ENCODE results near the gene MAX. TPM values are rescaled to one million over a fixed set of nuclear protein-coding genes. Genes with fewer than 3 reads are reported as not detected.

Gene MAX
- total and polyA plus RNA-seq, 2 experiments from 2014 or later: 36.2 to 39.0 TPM

DNA sequence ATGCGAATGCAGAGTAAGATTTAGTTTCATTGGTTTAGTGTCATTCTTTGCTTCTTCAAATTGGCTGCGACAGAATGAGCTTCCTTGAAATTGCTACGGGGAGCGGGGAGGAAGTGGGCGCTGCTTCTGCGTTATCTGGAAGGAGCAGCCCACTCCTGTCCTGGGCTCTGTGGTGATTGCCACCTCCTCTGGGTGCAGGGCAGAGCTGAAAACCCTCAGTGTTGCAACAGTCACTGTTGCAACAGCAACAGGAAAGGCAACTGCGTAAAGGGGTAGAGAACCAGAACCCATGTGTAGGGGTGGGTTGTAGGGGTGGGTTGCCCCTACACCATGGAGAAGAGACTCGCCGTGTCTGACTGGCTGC lies 57.7 kb downstream of the MAX start:
- peaks cover 18% of the 10 kb centered on the region for H3K36me3 ChIP-seq

DNA sequence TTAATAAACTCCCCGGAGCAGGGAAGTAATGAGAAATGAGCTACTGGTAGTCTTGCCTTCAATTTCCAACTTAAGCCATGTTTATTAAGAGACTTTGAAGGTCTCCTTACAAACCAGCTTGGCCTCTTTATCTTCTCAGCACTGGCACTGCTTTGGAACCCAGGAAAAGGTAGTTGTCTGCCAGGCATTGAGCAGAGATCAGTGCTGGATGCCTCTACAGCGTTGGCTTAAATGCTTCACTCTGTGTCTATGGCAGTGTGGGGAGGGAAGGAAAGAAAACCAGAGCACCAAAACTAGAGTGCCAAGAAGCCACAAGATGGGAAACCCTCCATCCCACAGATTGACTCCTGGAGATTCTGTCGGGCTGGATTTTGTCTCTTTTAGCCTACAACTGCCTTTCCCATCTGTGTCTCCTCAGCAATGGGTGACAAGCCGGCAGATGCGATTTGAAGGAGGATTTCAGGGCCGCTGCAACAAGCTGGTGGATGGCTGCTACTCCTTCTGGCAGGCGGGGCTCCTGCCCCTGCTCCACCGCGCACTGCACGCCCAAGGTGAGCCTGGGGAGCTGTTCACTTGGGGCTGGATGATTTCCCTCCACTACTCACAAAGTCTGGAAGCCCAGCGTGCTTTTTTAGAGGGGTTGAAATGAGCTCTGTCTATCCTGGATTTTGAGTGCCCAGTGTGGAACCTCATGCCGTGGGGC lies 58.3 kb downstream of the MAX start:
- H3K9me3 ChIP-seq (ENCODE audit: low read depth): no peaks in the 10 kb centered on the region
- H3K4me1 ChIP-seq (ENCODE audit: low read depth): no peaks in the 10 kb centered on the region
- TF ChIP-seq CTCF (IDR thresholded peaks at IDR 0.05; ENCODE audit: low read depth, low read length): no peak
- H3K27ac ChIP-seq: no peak overlapping the region
- H3K4me3 ChIP-seq: no peak overlapping the region
- peaks cover 18% of the 10 kb centered on the region for H3K36me3 ChIP-seq
- no peak for DNase-seq (ENCODE audit: low read depth in 1 of 2, low spot score in 1 of 2)
- no peaks in the 10 kb centered on the region for H3K27me3 ChIP-seq

More for the DNA sequence above, 57.7 kb downstream of the MAX start:
- Histone ChIP-seq H3K27me3 (no peaks in the 10 kb centered on the region), H3K27ac (no peak overlapping the region), H3K4me1 (ENCODE audit: low read depth) (no peaks in the 10 kb centered on the region), H3K9me3 (ENCODE audit: low read depth) (no peaks in the 10 kb centered on the region), H3K4me3 (no peak overlapping the region)
- peak in 1 of 2 donors; percentile 31 for DNase-seq (ENCODE audit: low read depth in 1 of 2, low spot score in 1 of 2)
- TF ChIP-seq CTCF (IDR thresholded peaks at IDR 0.05; ENCODE audit: low read depth, low read length): no peak

DNA sequence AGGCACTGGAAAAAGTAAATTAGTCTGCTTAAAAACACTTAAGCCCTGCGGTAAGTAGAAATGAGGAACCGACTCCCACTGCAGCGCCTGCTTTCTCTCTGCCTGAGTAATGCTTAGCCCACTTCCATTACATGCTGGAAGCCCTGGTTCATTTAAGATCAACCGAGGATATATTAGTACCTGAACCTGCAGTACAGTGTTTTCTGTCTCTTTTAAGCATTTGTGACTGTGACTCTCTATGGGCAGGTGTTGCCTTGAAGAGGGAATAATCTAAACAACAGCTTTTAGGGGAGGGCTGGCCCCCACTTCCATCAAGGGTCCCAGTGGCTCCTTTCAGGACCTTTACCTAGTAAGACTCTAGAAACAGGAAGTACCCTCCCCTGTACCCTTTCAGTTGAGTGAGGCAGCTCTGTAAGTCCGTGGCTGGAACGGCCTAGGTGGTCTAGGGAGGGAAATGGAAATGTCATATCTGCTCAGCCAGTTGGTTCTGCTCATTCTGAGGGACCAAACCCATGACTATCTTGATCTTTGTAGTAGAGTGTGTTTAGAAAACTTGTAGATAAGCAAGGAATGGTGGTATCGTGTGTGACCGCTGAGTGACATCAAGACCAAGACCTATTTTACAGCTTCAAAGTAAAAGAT lies 59.5 kb downstream of the MAX start:
- Histone ChIP-seq H3K27ac (no peak overlapping the region), H3K9me3 (ENCODE audit: low read depth) (no peaks in the 10 kb centered on the region), H3K36me3 (peaks cover 18% of the 10 kb centered on the region), H3K27me3 (no peaks in the 10 kb centered on the region), H3K4me1 (ENCODE audit: low read depth) (peaks cover 5% of the 10 kb centered on the region), H3K4me3 (no peak overlapping the region)
- no peak for TF ChIP-seq CTCF (IDR thresholded peaks at IDR 0.05; ENCODE audit: low read depth, low read length)
- DNase-seq (ENCODE audit: low read depth in 1 of 2, low spot score in 1 of 2): no peak

GRCh38 chr14:65042296-65042695 lies 60.0 kb downstream of the MAX start:
- no peaks in the 10 kb centered on the region for H3K27me3 ChIP-seq
- peaks cover 5% of the 10 kb centered on the region for H3K4me1 ChIP-seq (ENCODE audit: low read depth)
- H3K27ac ChIP-seq: no peak overlapping the region
- no peak for TF ChIP-seq CTCF (IDR thresholded peaks at IDR 0.05; ENCODE audit: low read depth, low read length)
- no peak for DNase-seq (ENCODE audit: low read depth in 1 of 2, low spot score in 1 of 2)
- peaks cover 18% of the 10 kb centered on the region for H3K36me3 ChIP-seq
- H3K4me3 ChIP-seq: no peak overlapping the region
- no peaks in the 10 kb centered on the region for H3K9me3 ChIP-seq (ENCODE audit: low read depth)

- no peak for TF ChIP-seq CTCF (IDR thresholded peaks at IDR 0.05; ENCODE audit: low read depth, low read length)
- no peaks in the 10 kb centered on the region for H3K9me3 ChIP-seq (ENCODE audit: low read depth)
- DNase-seq (ENCODE audit: low read depth in 1 of 2, low spot score in 1 of 2): no peak
- H3K4me3 ChIP-seq: no peak overlapping the region
- H3K27me3 ChIP-seq: no peaks in the 10 kb centered on the region
- peaks cover 5% of the 10 kb centered on the region for H3K4me1 ChIP-seq (ENCODE audit: low read depth)
- H3K27ac ChIP-seq: no peak overlapping the region
- H3K36me3 ChIP-seq: peaks cover 18% of the 10 kb centered on the region
Observed at GRCh38 chr14:65041434-65041915, 60.8 kb downstream of the MAX start.
